ENCODE data around the gene NOVA2.

Gene NOVA2

GRCh38 chr19:45918721-45919120 is 54.9 kb downstream of the NOVA2 start:
- no peak overlapping the region for H3K27ac ChIP-seq
- no peak for TF ChIP-seq CTCF (conservative IDR thresholded peaks at IDR 0.05)

- TF ChIP-seq CTCF (conservative IDR thresholded peaks at IDR 0.05) = no peak
- H3K27ac ChIP-seq = no peak overlapping the region
Measured at GRCh38 chr19:45917421-45918091, 56.1 kb downstream of the NOVA2 start.

- H3K27ac ChIP-seq = no peak within 1 kb of the TSS
- no peak for TF ChIP-seq CTCF (conservative IDR thresholded peaks at IDR 0.05)
Measured at GRCh38 chr19:45913874-45914830, 59.5 kb downstream of the NOVA2 start, which contains the start of gene NANOS2. Gene NANOS2, minus strand, starts transcription at chr19:45914778. Its CDS starts 85 bp downstream, at chr19:45914693.

- no peak for TF ChIP-seq CTCF (conservative IDR thresholded peaks at IDR 0.05)
- H3K27ac ChIP-seq = no peak overlapping the region
Measured at GRCh38 chr19:45911291-45911690, 62.4 kb downstream of the NOVA2 start.

- no peak overlapping the region for H3K27ac ChIP-seq
- TF ChIP-seq CTCF (conservative IDR thresholded peaks at IDR 0.05) = no peak
Measured at GRCh38 chr19:45908956-45909355, 64.7 kb downstream of the NOVA2 start.

GRCh38 chr19:45906221-45906620 is 67.4 kb downstream of the NOVA2 start:
- no peak for TF ChIP-seq CTCF (conservative IDR thresholded peaks at IDR 0.05)

GRCh38 chr19:45905011-45905410 is 68.7 kb downstream of the NOVA2 start:
- no peak overlapping the region for H3K27ac ChIP-seq
- TF ChIP-seq CTCF (conservative IDR thresholded peaks at IDR 0.05) = no peak

More at GRCh38 chr19:45906221-45906620, 67.4 kb downstream of the NOVA2 start:
- no peak overlapping the region for H3K27ac ChIP-seq

All from VCaP (cell line).